Hepatocyte (in vitro differentiated cells): ENCODE data around the gene SALL4.

ENCODE experiments used
- EZH2 ChIP-seq: fragments of 200-600 bp; sonication (generic); IDR thresholded peaks from 2 replicates; pipeline ENCODE4 v1.6.1; 2016; ENCODE audit warnings: antibody characterized with exemption, mild to moderate bottlenecking, borderline replicate concordance
- EZH2phosphoT487 ChIP-seq: fragments of 200-600 bp; sonication (generic); IDR thresholded peaks from one replicate; pipeline ENCODE4 v1.6.1; 2018; ENCODE audit warnings: antibody characterized with exemption, mild to moderate bottlenecking, low read depth, moderate library complexity; ENCODE audit not compliant: unreplicated experiment, severe bottlenecking

GRCh38 chr20:51812861-51813260 is 10.5 kb upstream of the SALL4 start:
- no peak for TF ChIP-seq EZH2
- TF ChIP-seq EZH2phosphoT487: no peak
